Erythroblast (primary cell): Measurements from ENCODE around the gene TEDC2.

Experiments used
- GATA1 ChIP-seq: IDR thresholded peaks from 2 replicates; pipeline ENCODE4 v1.6.1; 2011; ENCODE audit warnings: low read depth, mild to moderate bottlenecking, control low read depth, low read length, moderate library complexity
- POLR2A ChIP-seq: IDR thresholded peaks from 2 replicates; pipeline ENCODE4 v1.6.1; 2011; ENCODE audit warnings: mild to moderate bottlenecking, low read length

- TF ChIP-seq POLR2A (no peak), GATA1 (no peak)
These were observed 9.0 kb downstream of the TEDC2 start for GRCh38 chr16:2468725-2469398.
